GM12878 (cell line): ENCODE results near the gene TAPBPL. TPM values are rescaled to one million over a fixed set of nuclear protein-coding genes. Genes with fewer than 3 reads are reported as not detected.

Source experiments
- ATAC-seq: fragments of 200-7000 bp; cut with Tn5 transposase; 3 replicates; pipeline ENCODE4 v1.9.1; 2020; ENCODE audit warnings: mild to moderate bottlenecking, moderate library complexity
- BruUV-seq: library from RNA; stranded (reverse); fragments of 400-500 nt; replicated peaks from 2 replicates; lab custom pipeline; 2021; lab: Mats Ljungman, UMichigan
- CTCF ChIA-PET: fragments of 300-600 bp; sonication (Branson Sonifier 250); formaldehyde crosslinking; extraction: SDS; loops from one replicate; lab custom pipeline; 2021; ENCODE audit warnings: inconsistent platforms; lab: Yijun Ruan, JAX
- POLR2A ChIA-PET: fragments of 350-600 bp; formaldehyde crosslinking; extraction: SDS; loops from one replicate; lab custom pipeline; 2021; ENCODE audit warnings: inconsistent platforms; lab: Charles Lee
- RAD21 ChIA-PET: fragments of 300-600 bp; sonication (Branson Sonifier 250); formaldehyde crosslinking; loops from one replicate; lab custom pipeline; 2023; ENCODE audit warnings: antibody characterized with exemption; ENCODE audit not compliant: unreplicated experiment; lab: Charles Lee
- SMC1A ChIA-PET: fragments of 300-600 bp; sonication (Branson Sonifier 250); formaldehyde crosslinking; loops from one replicate; lab custom pipeline; 2023; ENCODE audit not compliant: unreplicated experiment, uncharacterized antibody; lab: Charles Lee
- DNase-seq: peaks from one replicate; pipeline ENCODE4 v3.0.0-alpha.2; 2011; ENCODE audit warnings: low read depth, low spot score
- FAIRE-seq: peaks from 3 replicates; lab custom pipeline; 2011; peaks lifted over from hg19 to GRCh38; lab: Jason Lieb, UNC
- H2AFZ ChIP-seq: 2 replicates; pipeline ENCODE4 v1.6.0; 2011; ENCODE audit warnings: low read depth, low read length, control low read depth; ENCODE audit not compliant: control insufficient read depth
- H3K27ac ChIP-seq: 2 replicates; pipeline ENCODE4 v1.5.1; 2011; ENCODE audit warnings: control low read depth; ENCODE audit not compliant: control insufficient read depth, insufficient read depth
- H3K27me3 ChIP-seq, 2 experiments: replicated peaks in 1 of 2; 2 replicates each; pipeline versions ENCODE4 v1.6.0 to v1.6.1; 2011; ENCODE audit warnings: low read length in 1 of 2; ENCODE audit not compliant: control insufficient read depth in 2 of 2, insufficient read depth in 2 of 2
- H3K36me3 ChIP-seq, 2 experiments: 2 replicates each; pipeline ENCODE4 v1.5.1; 2011; ENCODE audit warnings: low read length in 1 of 2; ENCODE audit not compliant: control insufficient read depth in 2 of 2, insufficient read depth in 2 of 2
- H3K4me1 ChIP-seq: 2 replicates; pipeline ENCODE4 v1.6.1; 2011; ENCODE audit warnings: mild to moderate bottlenecking, low read length, moderate library complexity, mixed read lengths; ENCODE audit not compliant: control insufficient read depth, insufficient read depth
- H3K4me2 ChIP-seq: 2 replicates; pipeline ENCODE4 v1.6.0; 2011; ENCODE audit warnings: control low read depth; ENCODE audit not compliant: control insufficient read depth, insufficient read depth
- H3K4me3 ChIP-seq: fragments of 200-600 bp; sonication (generic); 2 replicates; pipeline ENCODE4 v1.5.1; 2016
- H3K79me2 ChIP-seq: 2 replicates; pipeline ENCODE4 v1.6.0; 2011; ENCODE audit warnings: low read length; ENCODE audit not compliant: control insufficient read depth, insufficient read depth
- H3K9ac ChIP-seq: 2 replicates; pipeline ENCODE4 v1.8.0; 2011; ENCODE audit warnings: low read length, control low read depth, mixed read lengths; ENCODE audit not compliant: control insufficient read depth, insufficient read depth
- H3K9me3 ChIP-seq: replicated peaks from 3 replicates; pipeline ENCODE4 v1.5.1; 2011; ENCODE audit warnings: mild to moderate bottlenecking, low read length; ENCODE audit not compliant: control insufficient read depth, insufficient read depth
- H4K20me1 ChIP-seq: 2 replicates; pipeline ENCODE4 v1.6.0; 2011; ENCODE audit not compliant: control insufficient read depth, insufficient read depth
- CBX3 ChIP-seq: fragments of 200-600 bp; sonication (generic); IDR thresholded peaks from 2 replicates; pipeline ENCODE4 v1.6.1; 2016; ENCODE audit warnings: low read depth, borderline replicate concordance
- ELK1 ChIP-seq: IDR thresholded peaks from 2 replicates; pipeline ENCODE4 v1.6.1; 2012; ENCODE audit warnings: low read depth, low read length, improper control_type of control experiment
- ESRRA ChIP-seq: IDR thresholded peaks from 2 replicates; pipeline ENCODE4 v1.6.1; 2012; ENCODE audit warnings: mild to moderate bottlenecking, low read length, improper control_type of control experiment
- HDAC2 ChIP-seq: fragments of 200-600 bp; sonication (generic); IDR thresholded peaks from 2 replicates; pipeline ENCODE4 v1.6.1; 2017
- NKRF ChIP-seq: fragments of 450-650 bp; conservative IDR thresholded peaks from 2 replicates; pipeline ENCODE4 v1.6.1; 2017; ENCODE audit warnings: mild to moderate bottlenecking, moderate library complexity
- SMC3 ChIP-seq: IDR thresholded peaks from 2 replicates; pipeline ENCODE4 v1.6.1; 2011; ENCODE audit warnings: low read length, improper control_type of control experiment, borderline replicate concordance
- TAF1 ChIP-seq: IDR thresholded peaks from 2 replicates; pipeline ENCODE4 v1.6.1; 2011; ENCODE audit warnings: mild to moderate bottlenecking, low read depth, low read length, borderline replicate concordance
- TCF12 ChIP-seq: IDR thresholded peaks from 2 replicates; pipeline ENCODE4 v1.6.1; 2011; ENCODE audit warnings: low read depth, mild to moderate bottlenecking, low read length
- YBX1 ChIP-seq: fragments of 450-650 bp; IDR thresholded peaks from 2 replicates; pipeline ENCODE4 v1.6.1; 2016; ENCODE audit warnings: antibody characterized with exemption
- ZBED1 ChIP-seq: IDR thresholded peaks from 2 replicates; pipeline ENCODE4 v1.6.1; 2016; ENCODE audit warnings: borderline replicate concordance
- ZNF24 ChIP-seq: fragments of 450-650 bp; IDR thresholded peaks from 2 replicates; pipeline ENCODE4 v1.6.1; 2017; ENCODE audit warnings: antibody characterized with exemption, mild to moderate bottlenecking
- WGBS: methylation state at CpG from one replicate; pipeline ENCODE4 v1.1.6; 2016; ENCODE audit warnings: low lambda C conversion rate; ENCODE audit not compliant: insufficient replicate concordance, insufficient coverage; ENCODE audit errors: missing lambda C conversion rate; 5-methylcytosine and 5-hydroxymethylcytosine counted together
- in situ Hi-C: fragments of 300-500 bp; cut with MboI; formaldehyde crosslinking; loops from 9 replicates; pipeline ENCODE4 v1.14.3; 2018; ENCODE audit warnings: mixed read lengths
- intact Hi-C: fragments of 100-400 bp; cut with micrococcal nuclease; formaldehyde crosslinking; loops from one replicate; pipeline ENCODE4 v1.14.2; 2022; ENCODE audit not compliant: unreplicated experiment
- polyA plus RNA-seq, 11 experiments: library from polyadenylated mRNA; depleted of rRNA in 4 of 11; unstranded in 6 of 11; stranded (reverse) in 5 of 11; fragments of >200 nt; fragmentation: Nextera tagmentation in 4 of 11; fragmentation: Illumina TruSeq in 1 of 11; extraction: Ambion mirVana in 4 of 11; extraction: Trizol in 1 of 11; gene quantifications; 1 replicate in 1 of 11; 2 replicates in 10 of 11; pipeline versions ENCODE4 v1.2.1 to v1.2.3, GENCODE V29; 2011 to 2016; ENCODE audit warnings: inconsistent platforms in 2 of 11, missing spikeins in 2 of 11, low read depth in 1 of 11
- total RNA-seq, 4 experiments: library from RNA; depleted of rRNA in 3 of 4; stranded (reverse); fragments of >200 nt in 3 of 4; fragmentation: Illumina TruSeq in 1 of 4; extraction: Trizol in 1 of 4; gene quantifications; 2 replicates each; pipeline versions ENCODE4 v1.2.1 to v1.2.3, GENCODE V29; 2013 to 2021
- TF ChIP-seq, protein P1 (sequence below): IDR thresholded peaks from 2 replicates; pipeline ENCODE4 v1.6.1; 2011; ENCODE audit warnings: low read depth, low read length, improper control_type of control experiment, borderline replicate concordance

The TAPBPL gene
- total and polyA plus RNA-seq, 10 of the 15 experiments (the other 5 are each of a cell fraction or from before 2014, with no cell fraction given): 12.4 to 45.0 (median 29.9) TPM

DNA sequence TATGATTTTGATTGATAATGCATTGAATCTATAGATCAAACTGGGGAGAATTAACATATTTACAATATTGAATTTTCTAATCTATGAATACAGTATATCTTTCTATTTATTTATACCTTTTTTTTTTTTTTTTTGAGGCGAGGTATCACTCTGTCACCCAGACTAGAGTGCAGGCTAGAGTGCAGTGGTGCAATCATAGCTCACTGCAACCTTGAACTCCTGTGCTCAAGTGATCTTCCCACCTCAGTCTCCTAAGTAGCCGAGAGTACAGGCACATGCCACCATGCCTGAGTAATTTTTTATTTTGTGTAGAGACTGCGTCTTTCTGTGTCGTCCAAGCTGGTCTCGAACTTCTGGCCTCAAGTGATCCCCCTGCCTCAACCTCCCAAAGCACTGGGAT lies 47.5 kb upstream of the TAPBPL start:
- no peak overlapping the region for H2AFZ ChIP-seq
- ATAC-seq (no peak), DNase-seq (no peak), FAIRE-seq (no peak)
- ChIA-PET RAD21 (no interaction called here), POLR2A (interaction anchor here (0.6 kb wide), 1 partner anchor 66 kb away, joined by 3 read pairs; no protein-coding TSS in a partner anchor), SMC1A (no interaction called here), CTCF (interaction anchor here (1.0 kb wide), 1 partner anchor 23 kb away, joined by 3 read pairs; no protein-coding TSS in a partner anchor)
- H3K79me2 ChIP-seq: no peaks in the 10 kb centered on the region
- no peak overlapping the region for H3K9ac ChIP-seq
- H3K4me2 ChIP-seq: no peak overlapping the region
- WGBS: 39% methylated on average over 4 of the region's 5 CpGs
- H3K27ac ChIP-seq: no peak overlapping the region
- in situ Hi-C loops: no loop called here
- no peaks in the 10 kb centered on the region; a peak in 1 of 4 replicates for H3K27me3 ChIP-seq
- no peaks in the 10 kb centered on the region for H4K20me1 ChIP-seq
- no peaks in the 10 kb centered on the region for H3K36me3 ChIP-seq
- no peaks in the 10 kb centered on the region for H3K4me1 ChIP-seq
- TF ChIP-seq NKRF (no peak), CBX3 (no peak), TAF1 (no peak), ESRRA (no peak), HDAC2 (no peak), TCF12 (no peak), ZBED1 (no peak), SMC3 (no peak), YBX1 (no peak), ZNF24 (no peak), ELK1 (no peak)
- TF ChIP-seq, protein P1, sequence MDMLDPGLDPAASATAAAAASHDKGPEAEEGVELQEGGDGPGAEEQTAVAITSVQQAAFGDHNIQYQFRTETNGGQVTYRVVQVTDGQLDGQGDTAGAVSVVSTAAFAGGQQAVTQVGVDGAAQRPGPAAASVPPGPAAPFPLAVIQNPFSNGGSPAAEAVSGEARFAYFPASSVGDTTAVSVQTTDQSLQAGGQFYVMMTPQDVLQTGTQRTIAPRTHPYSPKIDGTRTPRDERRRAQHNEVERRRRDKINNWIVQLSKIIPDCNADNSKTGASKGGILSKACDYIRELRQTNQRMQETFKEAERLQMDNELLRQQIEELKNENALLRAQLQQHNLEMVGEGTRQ: no peak
- no peaks in the 10 kb centered on the region for H3K9me3 ChIP-seq
- intact Hi-C loops: no loop called here
- BruUV-seq: no TSS peak
- H3K4me3 ChIP-seq: no peak overlapping the region
